HG03521 (cell line): ENCODE measurements around the gene HIPK2.
A peak's percentile ranks its signal among the peaks of the same experiment; 100 is the strongest.

Experiments used
- ATAC-seq: cut with Tn5 transposase; IDR thresholded peaks from one replicate; pipeline ENCODE4 v1.9.1; 2021; ENCODE audit warnings: mild to moderate bottlenecking, moderate library complexity; ENCODE audit not compliant: unreplicated experiment

Gene HIPK2

DNA sequence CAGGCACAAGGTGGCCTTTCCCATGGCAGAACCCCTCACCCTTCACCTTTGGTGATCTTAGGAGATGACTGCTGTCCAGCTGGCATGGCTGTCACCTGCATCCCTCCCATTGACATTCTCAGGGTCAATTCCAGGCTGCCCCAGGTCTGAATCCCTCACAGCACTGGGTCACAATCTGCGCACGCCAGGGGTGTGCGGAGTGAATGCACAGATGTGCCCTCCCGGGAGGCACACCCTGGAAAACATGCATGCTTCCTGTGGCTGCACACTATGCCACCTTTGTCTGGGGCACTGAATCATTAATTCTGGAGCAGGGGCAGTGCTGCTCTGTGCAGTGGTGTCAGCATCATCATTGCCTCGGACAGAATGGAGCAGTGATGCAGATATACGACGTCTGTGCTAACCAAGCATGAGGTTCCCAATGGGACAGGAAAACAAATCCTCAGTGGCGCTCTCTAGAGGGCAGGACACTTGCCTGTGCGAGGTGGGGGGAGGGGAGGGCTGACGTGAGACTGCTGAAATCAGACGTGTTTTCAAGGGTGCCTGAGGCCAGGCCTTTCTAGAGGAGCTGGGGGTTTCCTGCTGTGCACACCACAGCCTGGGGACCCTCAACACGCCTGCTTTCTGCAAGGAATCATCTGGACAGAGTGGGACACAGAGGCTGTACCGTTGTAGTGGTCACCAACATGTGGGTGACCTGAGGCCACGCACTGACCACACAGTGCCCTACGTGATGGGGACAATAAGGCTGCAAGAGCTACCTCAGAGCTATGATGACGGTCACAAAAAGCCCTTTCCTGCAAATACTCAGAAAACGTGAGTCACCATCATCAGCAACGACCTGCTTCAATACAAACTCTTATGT, 77.9 kb downstream of the HIPK2 start:
- ATAC-seq = no peak

DNA sequence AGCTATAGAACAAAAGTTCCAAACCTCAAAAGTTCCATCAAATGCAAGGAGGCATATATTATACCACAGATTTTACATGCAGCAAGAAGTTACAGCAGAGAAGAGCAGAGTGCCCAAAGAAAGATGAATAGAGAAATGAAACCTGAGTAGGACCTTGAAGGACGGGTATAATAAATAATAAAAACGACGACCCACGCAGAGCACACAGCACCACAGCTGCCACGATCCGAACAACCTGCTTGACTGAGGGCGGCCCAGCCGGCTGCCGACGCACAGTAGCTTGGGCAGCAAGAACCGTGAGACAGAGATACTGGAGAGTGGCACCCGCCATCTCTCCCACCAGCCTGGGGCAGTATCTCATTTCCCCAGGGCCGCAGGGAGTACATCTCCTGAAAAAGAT, 79.0 kb downstream of the HIPK2 start:
- no peak for ATAC-seq

DNA sequence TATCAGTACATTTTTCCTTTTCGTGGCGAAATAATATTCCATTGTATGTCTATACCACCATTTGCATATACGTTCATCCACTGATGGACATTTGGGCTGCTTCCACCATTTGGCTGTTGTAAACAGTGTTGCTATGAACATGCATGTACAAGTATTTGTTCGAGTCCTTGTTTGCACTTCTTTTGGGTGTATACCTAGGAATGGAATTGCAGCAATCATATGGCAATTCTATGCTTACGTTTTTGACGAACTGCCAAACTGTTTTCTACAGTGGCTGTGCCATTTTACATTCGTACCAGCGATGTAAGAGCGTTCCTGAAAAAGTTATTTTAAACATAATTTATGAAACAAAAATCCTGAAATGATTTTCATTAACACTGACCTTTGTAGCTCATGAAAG, 79.5 kb downstream of the HIPK2 start:
- ATAC-seq = no peak

DNA sequence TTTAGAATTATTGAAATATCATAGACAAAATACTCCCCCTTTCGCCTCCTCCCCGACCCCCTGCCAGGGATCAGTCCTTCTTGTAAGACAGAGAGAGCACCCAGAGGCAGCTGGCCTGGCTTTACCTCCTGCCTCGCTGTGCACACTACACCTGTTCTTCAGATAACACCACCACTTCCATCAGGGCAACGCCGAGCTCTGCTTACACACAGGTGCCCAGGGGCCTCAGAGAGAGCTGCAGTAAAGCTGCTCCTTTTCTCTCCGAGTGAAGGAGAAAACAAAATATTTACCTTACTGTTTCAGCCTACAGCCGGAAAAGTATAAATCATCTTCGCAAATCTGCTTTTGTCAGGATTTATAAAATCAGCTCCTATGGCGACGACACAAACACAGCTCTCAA, 80.7 kb downstream of the HIPK2 start:
- ATAC-seq = no peak

DNA sequence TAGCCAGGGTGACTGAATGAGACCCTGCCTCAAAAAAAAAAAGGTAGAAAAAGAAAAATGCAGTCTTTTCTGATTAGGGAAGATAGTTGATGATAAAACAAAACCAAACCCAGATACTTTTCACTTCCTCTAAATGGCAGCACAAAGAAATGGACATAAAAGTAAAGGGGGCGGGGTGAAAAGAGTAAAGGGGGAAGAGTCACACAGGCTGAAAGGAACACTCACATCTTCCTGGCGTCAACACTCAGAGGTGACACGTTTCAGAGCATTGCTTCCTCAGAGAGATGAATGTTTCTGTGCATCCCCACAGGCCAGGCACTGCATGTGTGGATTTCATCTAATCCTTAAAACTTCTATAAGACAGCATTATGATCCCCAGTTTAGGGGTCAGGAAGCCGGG, 81.2 kb downstream of the HIPK2 start:
- ATAC-seq = no peak

DNA sequence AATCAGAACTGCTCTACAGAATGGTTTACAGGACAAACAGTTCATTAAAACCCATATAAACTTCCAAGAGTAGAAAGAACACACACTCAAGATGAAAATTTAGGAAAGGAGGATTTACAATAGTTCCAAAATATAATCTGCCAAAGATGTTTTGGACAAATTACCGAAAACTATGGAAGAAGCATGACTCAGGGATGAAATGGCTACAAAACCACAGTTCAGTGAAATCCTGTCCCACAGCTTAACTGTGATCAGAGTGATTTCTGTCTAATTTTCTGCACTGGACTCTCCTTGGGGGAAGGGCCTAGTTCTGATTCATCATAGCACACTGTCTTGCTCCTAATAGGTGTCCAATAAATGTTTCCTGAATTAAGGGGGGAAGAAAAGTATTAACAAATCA, 82.2 kb downstream of the HIPK2 start:
- no peak for ATAC-seq

DNA sequence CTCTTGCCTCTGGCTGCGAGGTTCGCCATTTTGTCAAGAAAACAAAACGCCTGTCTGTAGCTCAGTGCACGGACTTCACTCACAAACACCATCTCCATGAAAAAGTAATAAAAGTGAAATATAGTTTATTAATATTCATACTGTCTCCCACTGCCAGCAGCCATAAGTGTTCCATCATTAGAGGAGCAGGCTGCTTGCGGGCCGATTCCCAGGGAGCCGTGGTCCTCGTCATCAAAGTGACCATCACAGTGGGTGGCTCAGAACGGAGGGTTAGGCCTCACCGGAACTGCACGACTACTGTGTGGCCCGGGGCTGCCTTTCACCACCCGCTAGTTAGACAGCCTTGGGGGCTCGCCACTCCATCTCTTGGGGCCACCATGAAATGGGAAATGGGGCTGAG, 82.7 kb downstream of the HIPK2 start:
- no peak for ATAC-seq

DNA sequence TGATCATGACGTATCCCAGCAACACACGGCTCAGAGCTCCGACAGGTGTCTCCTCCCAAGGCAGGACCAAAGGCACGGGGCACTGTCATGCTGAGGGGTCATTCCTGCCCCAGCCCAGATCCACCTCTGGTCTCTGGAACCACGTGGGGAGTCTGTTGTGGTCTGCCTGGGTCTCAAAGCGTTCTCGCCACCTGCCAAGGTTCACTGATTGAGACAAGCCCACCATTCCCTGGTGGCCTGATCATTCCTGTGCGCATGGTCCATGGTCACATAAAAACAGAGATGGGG, 83.5 kb downstream of the HIPK2 start:
- ATAC-seq = no peak

DNA sequence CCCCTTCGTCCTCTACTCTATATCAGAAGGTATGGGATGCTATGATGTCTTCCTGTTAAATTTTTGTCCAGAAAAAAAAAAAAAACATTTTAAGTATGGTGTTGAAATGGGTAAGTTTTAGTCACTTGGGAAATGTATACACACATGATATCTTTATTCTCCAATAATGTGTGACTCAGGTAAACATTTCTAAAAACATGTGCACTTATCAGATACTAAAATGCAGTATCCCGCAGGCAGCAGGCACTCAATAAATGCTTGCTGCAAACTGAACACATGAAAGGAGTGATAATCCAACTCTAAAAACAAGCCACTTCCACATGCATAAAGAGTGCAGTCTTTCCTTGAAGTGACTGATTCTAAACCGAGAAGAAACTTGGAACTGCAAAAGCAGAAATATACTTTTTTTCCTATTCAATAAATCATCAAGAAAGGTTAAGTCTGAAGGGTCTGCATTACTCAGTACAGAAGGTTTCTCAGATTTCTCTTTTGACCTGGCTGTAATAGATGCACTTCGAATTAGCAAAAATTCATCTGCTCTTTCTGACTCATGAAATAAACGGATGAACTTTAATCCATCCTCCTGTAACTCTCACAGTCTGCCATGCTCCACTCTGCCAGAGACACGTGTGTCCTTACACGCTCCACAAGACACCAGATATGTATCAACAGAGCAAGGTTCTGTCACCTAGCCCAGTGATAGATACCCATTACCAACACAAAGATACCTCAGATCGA, 84.0 kb downstream of the HIPK2 start:
- no peak for ATAC-seq

DNA sequence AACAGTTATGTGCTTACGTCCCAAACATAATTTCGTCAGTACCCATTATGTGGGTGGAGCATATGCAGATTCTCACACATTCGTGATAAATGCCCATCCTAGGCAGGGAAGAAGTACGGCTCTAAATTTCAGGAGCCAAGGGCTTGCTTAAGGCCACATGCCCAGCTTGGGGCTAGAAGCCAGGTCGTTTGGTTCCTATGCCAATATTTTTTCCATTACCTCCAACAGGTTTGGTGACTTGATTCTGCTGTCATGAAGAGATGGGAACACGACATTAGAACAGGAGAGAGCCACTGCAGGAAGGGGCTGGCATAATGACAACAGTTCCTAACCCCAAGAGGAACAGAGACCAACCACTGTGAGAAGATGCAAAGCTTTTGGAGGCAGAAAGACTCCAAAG, 85.1 kb downstream of the HIPK2 start:
- ATAC-seq = no peak

DNA sequence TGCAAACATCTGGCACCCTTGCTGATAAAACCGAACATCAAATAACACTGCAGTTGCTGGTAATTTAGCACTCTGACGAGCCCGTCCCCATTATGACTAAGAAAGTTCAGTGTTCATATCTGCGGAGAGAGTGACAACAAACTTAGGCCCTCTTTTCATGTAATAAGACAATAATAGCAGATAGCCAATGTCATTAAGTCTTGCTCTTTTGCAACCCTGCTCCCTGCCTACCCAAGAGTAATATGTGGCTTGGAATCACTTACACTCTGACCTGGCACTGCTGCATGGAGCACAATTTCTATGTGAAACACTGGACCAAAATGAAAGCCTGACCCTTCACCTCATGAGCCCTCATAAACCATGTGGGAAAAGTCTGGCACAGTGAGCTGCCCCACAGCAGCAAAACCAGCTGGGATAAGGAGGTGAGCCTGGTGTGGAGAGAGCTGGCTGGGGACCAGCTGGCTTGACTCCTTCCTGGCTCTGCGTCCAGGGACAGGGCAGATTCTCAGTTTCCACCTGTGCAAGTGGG, 86.5 kb downstream of the HIPK2 start:
- no peak for ATAC-seq

DNA sequence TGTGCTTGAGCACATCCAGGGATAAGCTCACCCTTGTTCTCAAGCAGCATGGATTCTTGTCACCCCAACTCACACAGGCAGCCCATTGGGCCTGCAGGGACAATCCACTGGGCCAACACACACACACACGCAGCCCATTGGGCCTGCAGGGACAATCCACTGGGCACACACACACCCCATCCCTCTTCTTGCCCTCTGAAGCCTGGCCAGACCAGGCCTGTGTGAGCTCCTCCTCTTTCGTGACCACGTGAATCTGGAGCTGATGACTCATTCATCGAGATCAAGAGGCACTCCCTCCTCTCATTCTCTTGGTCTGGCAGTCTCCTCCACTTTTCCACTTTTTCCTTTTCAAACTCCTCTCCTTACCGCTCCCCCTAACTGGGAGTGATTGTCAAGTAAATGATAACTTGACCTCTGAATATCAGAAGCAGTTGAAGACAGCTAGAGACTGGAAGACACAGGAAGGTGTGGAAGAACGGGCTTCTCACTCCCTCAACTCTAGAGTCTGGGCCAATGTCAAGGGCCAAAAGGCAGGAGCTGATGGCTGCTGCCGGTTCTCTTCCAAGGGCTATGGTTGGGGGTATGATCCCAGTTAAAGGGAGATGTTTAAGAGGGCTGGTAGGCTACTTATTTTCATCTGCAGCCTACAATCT, 89.7 kb downstream of the HIPK2 start:
- no peak for ATAC-seq

DNA sequence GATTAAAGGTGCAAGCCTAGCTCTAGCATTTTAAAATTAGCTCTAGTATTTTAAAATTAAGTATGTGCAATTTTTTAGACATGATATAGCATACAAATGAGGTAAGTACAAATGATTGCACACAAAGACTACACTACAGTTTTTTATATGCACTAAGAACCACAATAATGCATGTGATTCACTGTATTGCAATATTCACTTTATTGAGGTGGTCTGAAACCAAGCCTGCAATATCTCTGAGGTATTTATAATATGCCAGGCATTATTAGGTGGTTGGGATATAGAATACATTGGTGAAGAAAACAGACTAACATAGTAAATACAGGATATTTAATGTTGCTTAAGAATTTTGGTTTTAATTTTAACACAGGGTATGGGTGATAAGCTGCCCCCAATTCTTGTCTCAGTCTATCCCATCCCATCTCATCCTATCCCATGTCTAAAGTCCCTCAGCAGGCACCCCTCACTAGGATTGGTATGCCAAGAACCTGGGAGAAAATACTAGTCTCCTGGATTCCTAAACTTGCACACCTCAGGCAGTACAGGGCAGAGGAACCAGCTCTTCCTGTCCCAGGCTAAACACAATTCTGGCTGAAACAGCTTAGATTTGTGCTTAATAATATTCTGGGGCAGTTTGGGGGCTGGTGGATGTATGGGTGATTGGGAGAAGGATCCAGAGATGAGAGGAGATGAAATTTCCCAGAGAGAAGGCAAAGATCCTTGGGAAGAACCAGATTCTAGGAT, 90.4 kb downstream of the HIPK2 start:
- ATAC-seq = no peak

DNA sequence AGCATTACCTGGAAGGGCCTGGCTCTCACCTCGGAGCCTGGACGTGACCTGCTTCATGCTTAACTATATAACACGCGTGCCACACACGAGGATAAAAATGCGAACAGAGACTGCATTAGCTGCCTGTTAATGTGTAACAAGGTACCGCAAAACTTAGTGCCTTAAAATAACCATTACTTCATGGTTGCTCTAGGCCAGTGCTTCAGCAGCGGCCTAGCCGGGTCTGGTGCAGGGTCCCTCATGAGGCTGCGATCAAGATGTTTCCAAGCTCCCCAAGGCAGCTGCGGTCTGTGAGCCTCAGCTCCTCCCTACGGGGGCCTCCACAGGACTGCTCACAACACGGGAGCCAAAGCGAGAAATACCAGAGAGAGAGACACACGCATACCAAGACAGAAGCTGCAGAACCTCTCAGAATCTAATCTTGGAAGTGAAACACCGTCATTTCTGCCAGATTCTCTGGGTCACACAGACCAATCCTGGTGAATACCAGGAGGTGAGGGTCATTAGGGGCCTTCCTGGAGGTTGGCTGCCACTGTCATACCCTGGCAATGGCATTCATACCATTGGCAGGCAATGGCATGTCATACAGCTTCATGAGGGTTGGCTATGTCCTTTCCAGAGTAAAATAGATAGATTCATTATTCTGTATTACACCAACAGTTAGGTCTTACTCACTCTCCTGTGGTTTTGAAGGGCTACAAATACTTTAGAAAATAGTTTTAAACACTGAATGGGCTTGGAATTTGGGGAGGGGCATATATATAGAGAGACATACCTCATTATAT, 94.5 kb downstream of the HIPK2 start:
- ATAC-seq = peak; percentile 50

DNA sequence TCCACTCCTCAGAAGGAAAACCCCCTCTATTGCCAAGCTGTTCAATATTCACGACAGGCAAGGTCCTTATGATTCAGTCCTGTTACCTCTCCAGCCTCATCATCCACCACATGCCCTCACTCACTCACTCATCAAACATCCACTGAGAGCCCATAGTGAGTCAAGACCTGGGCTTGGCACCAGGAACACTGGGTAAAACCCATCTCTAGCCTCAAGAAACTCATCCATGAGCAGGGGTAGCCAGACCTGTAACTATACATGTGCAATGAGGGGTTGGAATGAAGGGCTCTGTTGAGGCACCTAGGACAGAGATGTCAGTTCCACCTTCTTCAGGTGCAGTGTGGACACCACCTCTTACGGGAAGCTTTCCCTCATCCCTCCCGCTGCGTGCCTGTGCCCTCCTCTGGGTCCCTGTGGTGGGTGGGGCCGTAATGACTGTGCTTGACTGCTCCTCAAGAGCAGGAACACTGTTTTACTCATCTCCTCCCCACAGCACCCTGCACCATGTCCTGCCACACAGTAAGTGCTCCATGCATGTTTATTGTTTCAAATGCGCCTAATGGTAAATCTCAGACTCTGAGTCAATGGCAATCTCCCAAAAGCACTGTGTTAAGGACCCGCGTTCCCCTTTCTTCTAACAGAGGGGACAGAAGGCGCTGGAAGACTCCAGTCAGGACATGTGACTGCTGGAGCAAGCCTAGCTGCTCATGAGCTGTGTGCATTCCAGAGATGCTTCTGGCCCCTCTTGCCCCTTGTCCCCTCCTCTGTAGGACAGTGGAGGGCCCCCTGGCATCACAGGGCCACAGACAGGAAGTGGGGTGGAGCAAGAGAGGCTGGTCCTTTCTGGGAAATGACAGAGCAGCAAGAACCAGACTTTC, 95.4 kb downstream of the HIPK2 start:
- ATAC-seq = no peak

DNA sequence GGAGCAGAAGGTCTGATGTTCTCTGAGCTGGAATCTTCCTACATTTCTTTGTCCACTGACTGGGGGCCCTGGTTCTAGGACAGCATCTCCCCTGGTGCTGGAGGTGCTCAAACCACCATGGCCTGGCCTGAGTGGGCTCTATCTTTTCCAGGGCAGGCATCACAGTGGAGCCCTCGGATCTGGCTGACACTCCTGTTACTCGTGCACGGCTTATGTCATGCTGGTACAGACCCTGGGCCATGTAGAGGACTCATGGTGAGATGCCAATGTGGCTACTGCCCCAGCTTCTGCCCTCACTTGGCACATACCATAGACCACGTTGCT, 96.0 kb downstream of the HIPK2 start:
- ATAC-seq = no peak

DNA sequence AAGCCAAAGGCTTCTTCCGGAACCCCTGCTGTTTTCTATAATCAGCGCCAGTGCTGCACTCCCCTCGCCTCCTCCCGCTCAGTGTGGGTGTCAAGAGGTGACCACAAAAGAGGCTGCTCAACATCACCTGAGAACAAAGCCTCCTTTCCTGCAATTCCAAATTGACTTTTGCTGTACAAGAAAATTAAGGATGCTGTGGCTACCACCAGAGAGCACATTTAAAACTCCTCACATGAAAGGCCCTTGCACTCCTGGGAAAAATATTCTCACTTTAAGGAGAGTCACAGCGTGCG, 96.4 kb downstream of the HIPK2 start:
- no peak for ATAC-seq

DNA sequence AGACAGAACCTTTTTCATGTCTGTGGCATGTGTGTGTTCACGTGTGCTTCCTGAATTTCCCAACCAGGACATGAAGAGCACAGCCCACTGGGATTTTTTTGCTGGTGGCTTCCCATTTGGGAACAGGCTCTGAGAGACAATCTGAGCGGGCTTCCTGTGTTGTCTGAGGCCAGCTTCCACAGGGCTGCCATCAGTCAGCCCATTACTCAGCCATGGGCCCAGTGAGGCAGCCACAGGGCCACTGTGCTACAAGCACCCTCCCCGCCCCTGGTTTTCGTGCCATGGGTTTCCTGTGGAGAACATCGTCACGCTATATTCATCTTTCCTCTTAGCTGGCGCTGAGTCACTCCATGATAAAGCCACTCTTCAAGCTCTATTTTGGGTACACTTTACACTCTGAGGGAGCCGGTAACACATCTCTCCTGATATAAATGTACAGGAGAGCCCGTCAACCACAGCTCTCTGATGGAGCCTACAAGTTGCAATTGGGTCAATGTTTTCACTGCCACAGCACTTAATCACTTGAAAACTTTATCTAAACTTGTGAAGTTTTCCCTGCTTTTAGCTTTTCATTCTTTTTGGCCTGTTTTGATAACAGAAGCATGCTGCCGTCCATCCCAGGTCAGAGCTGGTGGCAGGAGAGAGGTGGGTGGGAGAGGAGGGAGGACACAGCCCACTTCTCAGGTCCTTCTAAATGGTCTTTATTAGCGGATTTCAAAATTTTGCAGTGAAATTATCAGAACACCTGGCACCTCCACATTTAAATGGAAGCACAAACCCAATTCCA, 96.9 kb downstream of the HIPK2 start:
- no peak for ATAC-seq
